Glutamatergic neuron (in vitro differentiated cells): ENCODE results near the gene ESPL1. TPM values are rescaled to one million over a fixed set of nuclear protein-coding genes. Genes with fewer than 3 reads are reported as not detected.
A peak's percentile ranks its signal among the peaks of the same experiment; 100 is the strongest.

ENCODE experiments used
- DNase-seq: peaks from one replicate; pipeline ENCODE4 v3.0.0; 2022
- H3K27ac Mint-ChIP-seq: one replicate; pipeline ENCODE4 v1.8.0; 2020; ENCODE audit warnings: mild to moderate bottlenecking, mixed read lengths, inconsistent platforms; ENCODE audit not compliant: unreplicated experiment
- H3K27me3 Mint-ChIP-seq: one replicate; pipeline ENCODE4 v1.8.0; 2020; ENCODE audit warnings: mild to moderate bottlenecking, moderate library complexity, mixed read lengths, inconsistent platforms; ENCODE audit not compliant: unreplicated experiment
- H3K36me3 Mint-ChIP-seq: one replicate; pipeline ENCODE4 v1.8.0; 2020; ENCODE audit warnings: mild to moderate bottlenecking, mixed read lengths, inconsistent platforms; ENCODE audit not compliant: unreplicated experiment
- H3K4me1 Mint-ChIP-seq: one replicate; pipeline ENCODE4 v1.8.0; 2020; ENCODE audit warnings: mild to moderate bottlenecking, low read depth, mixed read lengths, inconsistent platforms; ENCODE audit not compliant: unreplicated experiment
- H3K4me3 Mint-ChIP-seq: one replicate; pipeline ENCODE4 v1.8.0; 2020; ENCODE audit warnings: mild to moderate bottlenecking, mixed read lengths, inconsistent platforms; ENCODE audit not compliant: unreplicated experiment
- H3K9me3 Mint-ChIP-seq: one replicate; pipeline ENCODE4 v1.8.0; 2020; ENCODE audit warnings: mild to moderate bottlenecking, moderate library complexity, mixed read lengths, inconsistent platforms; ENCODE audit not compliant: unreplicated experiment
- total RNA-seq: library from RNA; stranded (reverse); fragmentation: NEBNext Ultra II Directional; extraction: Animal tissue kit (Norgen Biotek cat#: 25700); gene quantifications from one replicate; pipeline ENCODE4 v1.2.1, GENCODE V29; 2021; ENCODE audit not compliant: unreplicated experiment
- TF ChIP-seq, protein P1 (sequence below): fragments of 200-600 bp; sonication (generic); IDR thresholded peaks from one replicate; pipeline ENCODE4 v1.5.0; 2021; ENCODE audit not compliant: partially characterized antibody, unreplicated experiment

The ESPL1 gene
- total RNA-seq, 1 donor from 2014 or later = 5.1 TPM

DNA sequence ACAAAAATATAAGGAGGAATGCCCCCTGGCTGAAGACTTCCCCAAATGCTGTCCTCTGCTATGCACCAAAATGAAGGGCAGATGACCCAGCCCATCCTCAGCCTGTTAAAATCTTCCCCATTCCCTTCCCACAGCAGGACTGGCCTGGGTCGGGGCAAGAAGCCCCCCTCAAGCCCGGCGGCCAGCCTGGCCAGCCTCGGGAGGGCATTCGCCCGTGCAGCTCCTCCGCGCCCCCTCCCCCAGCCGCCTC, 36.5 kb upstream of the ESPL1 start:
- Mint-ChIP-seq H3K9me3 (peaks cover 5% of the 10 kb centered on the region), H3K4me3 (peak overlapping the region; percentile 25), H3K4me1 (peaks cover 20% of the 10 kb centered on the region), H3K27me3 (peaks cover 22% of the 10 kb centered on the region), H3K27ac (no peak overlapping the region), H3K36me3 (no peaks in the 10 kb centered on the region)
- TF ChIP-seq, protein P1, sequence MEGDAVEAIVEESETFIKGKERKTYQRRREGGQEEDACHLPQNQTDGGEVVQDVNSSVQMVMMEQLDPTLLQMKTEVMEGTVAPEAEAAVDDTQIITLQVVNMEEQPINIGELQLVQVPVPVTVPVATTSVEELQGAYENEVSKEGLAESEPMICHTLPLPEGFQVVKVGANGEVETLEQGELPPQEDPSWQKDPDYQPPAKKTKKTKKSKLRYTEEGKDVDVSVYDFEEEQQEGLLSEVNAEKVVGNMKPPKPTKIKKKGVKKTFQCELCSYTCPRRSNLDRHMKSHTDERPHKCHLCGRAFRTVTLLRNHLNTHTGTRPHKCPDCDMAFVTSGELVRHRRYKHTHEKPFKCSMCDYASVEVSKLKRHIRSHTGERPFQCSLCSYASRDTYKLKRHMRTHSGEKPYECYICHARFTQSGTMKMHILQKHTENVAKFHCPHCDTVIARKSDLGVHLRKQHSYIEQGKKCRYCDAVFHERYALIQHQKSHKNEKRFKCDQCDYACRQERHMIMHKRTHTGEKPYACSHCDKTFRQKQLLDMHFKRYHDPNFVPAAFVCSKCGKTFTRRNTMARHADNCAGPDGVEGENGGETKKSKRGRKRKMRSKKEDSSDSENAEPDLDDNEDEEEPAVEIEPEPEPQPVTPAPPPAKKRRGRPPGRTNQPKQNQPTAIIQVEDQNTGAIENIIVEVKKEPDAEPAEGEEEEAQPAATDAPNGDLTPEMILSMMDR = no peak
- DNase-seq = no peak

GRCh38 chr12:53231921-53232645, 36.0 kb upstream of the ESPL1 start, which contains the start of gene RARG:
TSS of gene RARG (minus strand) at chr12:53232209. CDS start at chr12:53227545, 4,664 bp downstream.
- peak within 1 kb of the TSS; percentile 44 for H3K27ac Mint-ChIP-seq
- peaks cover 20% of the 10 kb centered on the region for H3K4me1 Mint-ChIP-seq
- peaks cover 3% of the 10 kb centered on the region for H3K9me3 Mint-ChIP-seq
- no peak for DNase-seq
- TF ChIP-seq, protein P1 = no peak
- no peaks in the 10 kb centered on the region for H3K36me3 Mint-ChIP-seq
- H3K4me3 Mint-ChIP-seq = peak within 1 kb of the TSS; percentile 68
- H3K27me3 Mint-ChIP-seq = peaks cover 20% of the 10 kb centered on the region

DNA sequence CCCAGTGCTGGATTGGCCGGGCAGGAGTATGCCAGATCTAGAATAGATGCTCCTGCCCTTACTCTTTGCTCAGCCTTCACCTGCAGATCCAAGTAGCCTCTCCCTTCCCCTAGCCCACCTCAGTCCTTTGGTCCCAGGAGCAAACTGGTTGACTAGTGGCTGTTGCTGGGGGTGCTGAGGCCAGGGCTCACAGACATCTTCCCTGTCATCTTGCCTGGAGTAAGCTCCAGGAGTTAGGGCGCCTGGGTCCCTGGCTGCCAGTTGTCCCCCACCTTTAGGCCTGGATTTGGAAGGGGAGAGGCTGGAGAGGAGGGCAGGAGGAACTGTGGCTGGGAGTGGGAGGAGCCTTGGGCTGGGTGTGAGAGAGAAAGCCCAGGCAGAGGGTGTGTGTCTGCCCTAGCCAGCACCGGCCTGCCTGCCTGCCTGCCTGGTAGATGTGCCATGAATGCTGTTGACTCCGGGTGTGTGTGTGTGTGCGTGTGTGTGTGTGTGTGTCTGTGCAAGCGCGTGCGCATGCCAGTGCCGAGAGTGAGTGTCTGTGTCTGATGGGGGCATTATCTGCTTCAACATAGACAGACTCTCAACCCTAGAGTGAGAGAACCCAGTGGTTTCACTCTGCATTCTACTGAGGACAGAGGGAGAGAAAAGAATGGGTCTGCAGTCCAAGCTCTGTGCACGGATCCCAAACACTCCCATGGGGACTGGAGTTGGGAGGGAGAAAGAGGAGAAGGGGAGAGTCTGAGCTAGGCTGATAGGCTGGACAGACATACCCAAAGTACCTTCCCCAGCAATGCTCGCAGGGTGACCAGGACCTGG, 35.2 kb upstream of the ESPL1 start:
- H3K27me3 Mint-ChIP-seq = peaks cover 21% of the 10 kb centered on the region
- TF ChIP-seq, protein P1 = no peak
- H3K27ac Mint-ChIP-seq = peak overlapping the region; percentile 44
- DNase-seq = peak; percentile 46
- H3K4me1 Mint-ChIP-seq = peaks cover 20% of the 10 kb centered on the region
- H3K9me3 Mint-ChIP-seq = peaks cover 2% of the 10 kb centered on the region
- H3K4me3 Mint-ChIP-seq = peak overlapping the region; percentile 68
- no peaks in the 10 kb centered on the region for H3K36me3 Mint-ChIP-seq

DNA sequence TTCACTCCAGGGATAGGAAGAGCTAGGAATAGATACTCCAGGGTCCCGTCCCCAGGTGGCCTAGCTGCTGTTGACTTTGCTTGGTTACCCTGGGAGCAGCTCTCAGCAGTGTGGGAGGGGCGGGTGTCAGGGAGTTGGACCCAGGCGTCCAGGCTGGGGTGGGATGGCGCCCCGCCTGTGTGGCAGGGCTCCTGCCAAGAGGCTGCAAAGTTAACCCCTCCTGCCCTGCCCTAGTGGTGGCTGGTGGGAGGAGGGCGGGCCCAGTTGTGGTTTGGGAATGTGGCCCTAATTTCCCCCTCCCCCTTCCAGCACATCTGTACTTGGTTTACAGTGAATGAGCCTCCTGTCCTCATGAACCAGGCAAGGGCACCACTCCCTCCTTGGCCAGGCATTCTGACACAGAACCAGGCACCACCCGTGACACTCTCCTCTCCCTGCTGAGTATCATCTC, 34.4 kb upstream of the ESPL1 start:
- Mint-ChIP-seq H3K36me3 (no peaks in the 10 kb centered on the region), H3K9me3 (peaks cover 2% of the 10 kb centered on the region), H3K4me3 (peak overlapping the region; percentile 71), H3K27me3 (peaks cover 17% of the 10 kb centered on the region), H3K4me1 (peaks cover 20% of the 10 kb centered on the region), H3K27ac (peak overlapping the region; percentile 75)
- no peak for DNase-seq
- TF ChIP-seq, protein P1 = no peak

GRCh38 chr12:53234271-53234914, 33.7 kb upstream of the ESPL1 start:
- TF ChIP-seq, protein P1 = no peak
- Mint-ChIP-seq H3K36me3 (no peaks in the 10 kb centered on the region), H3K27me3 (peaks cover 14% of the 10 kb centered on the region), H3K9me3 (peaks cover 2% of the 10 kb centered on the region), H3K4me3 (peak overlapping the region; percentile 71), H3K27ac (peak overlapping the region; percentile 75), H3K4me1 (peaks cover 20% of the 10 kb centered on the region)
- DNase-seq = peak; percentile 66
